Osteoblast (primary cell): ENCODE data around the gene CARD9. TPM values are rescaled to one million over a fixed set of nuclear protein-coding genes. Genes with fewer than 3 reads are reported as not detected.

Experiments
- DNase-seq: peaks from one replicate; pipeline ENCODE4 v3.0.0; 2011; ENCODE audit warnings: low spot score, mixed read lengths; ENCODE audit not compliant: insufficient read length; ENCODE audit errors: missing footprints
- H2AFZ ChIP-seq: 2 replicates; pipeline ENCODE4 v1.6.0; 2011; ENCODE audit warnings: mild to moderate bottlenecking, low read length
- H3K27ac ChIP-seq: 2 replicates; pipeline ENCODE4 v1.5.1; 2011; ENCODE audit warnings: mild to moderate bottlenecking, low read depth, low read length, moderate library complexity
- H3K27me3 ChIP-seq: 2 replicates; pipeline ENCODE4 v1.6.0; 2012; ENCODE audit warnings: mild to moderate bottlenecking, control low read depth, inconsistent platforms, low read length, moderate library complexity; ENCODE audit not compliant: insufficient read depth
- H3K36me3 ChIP-seq: 2 replicates; pipeline ENCODE4 v1.5.1; 2011; ENCODE audit warnings: mild to moderate bottlenecking, low read length, control low read depth, moderate library complexity; ENCODE audit not compliant: insufficient read depth
- H3K4me1 ChIP-seq: 2 replicates; pipeline ENCODE4 v1.5.1; 2011; ENCODE audit warnings: mild to moderate bottlenecking, low read length, control low read depth, moderate library complexity; ENCODE audit not compliant: insufficient read depth
- H3K4me2 ChIP-seq: 2 replicates; pipeline ENCODE4 v1.6.0; 2011; ENCODE audit warnings: mild to moderate bottlenecking, low read length; ENCODE audit not compliant: insufficient read depth
- H3K4me3 ChIP-seq: fragments of 200-600 bp; sonication (generic); 3 replicates; pipeline ENCODE4 v1.5.1; 2012; ENCODE audit warnings: mild to moderate bottlenecking, low read length, inconsistent platforms; ENCODE audit not compliant: insufficient read depth
- H3K79me2 ChIP-seq: 2 replicates; pipeline ENCODE4 v1.6.0; 2012; ENCODE audit warnings: mild to moderate bottlenecking, low read length, control low read depth, inconsistent platforms; ENCODE audit not compliant: insufficient read depth
- H3K9me3 ChIP-seq: 2 replicates; pipeline ENCODE4 v1.5.1; 2011; ENCODE audit warnings: low read depth, low read length, control low read depth
- H4K20me1 ChIP-seq: 2 replicates; pipeline ENCODE4 v1.6.0; 2012; ENCODE audit warnings: mild to moderate bottlenecking, low read length, control low read depth; ENCODE audit not compliant: insufficient read depth
- total RNA-seq: library from RNA; depleted of rRNA; stranded (reverse); fragments of >200 nt; gene quantifications from 2 replicates; pipeline ENCODE4 v1.2.3, GENCODE V29; 2012
- TF ChIP-seq, protein P1 (sequence below): IDR thresholded peaks from 2 replicates; pipeline ENCODE4 v1.5.1; 2011; ENCODE audit warnings: mild to moderate bottlenecking, low read depth, low read length, moderate library complexity; ENCODE audit errors: extremely low read depth

Gene CARD9
- total RNA-seq, 1 donor = 5.1 TPM

DNA sequence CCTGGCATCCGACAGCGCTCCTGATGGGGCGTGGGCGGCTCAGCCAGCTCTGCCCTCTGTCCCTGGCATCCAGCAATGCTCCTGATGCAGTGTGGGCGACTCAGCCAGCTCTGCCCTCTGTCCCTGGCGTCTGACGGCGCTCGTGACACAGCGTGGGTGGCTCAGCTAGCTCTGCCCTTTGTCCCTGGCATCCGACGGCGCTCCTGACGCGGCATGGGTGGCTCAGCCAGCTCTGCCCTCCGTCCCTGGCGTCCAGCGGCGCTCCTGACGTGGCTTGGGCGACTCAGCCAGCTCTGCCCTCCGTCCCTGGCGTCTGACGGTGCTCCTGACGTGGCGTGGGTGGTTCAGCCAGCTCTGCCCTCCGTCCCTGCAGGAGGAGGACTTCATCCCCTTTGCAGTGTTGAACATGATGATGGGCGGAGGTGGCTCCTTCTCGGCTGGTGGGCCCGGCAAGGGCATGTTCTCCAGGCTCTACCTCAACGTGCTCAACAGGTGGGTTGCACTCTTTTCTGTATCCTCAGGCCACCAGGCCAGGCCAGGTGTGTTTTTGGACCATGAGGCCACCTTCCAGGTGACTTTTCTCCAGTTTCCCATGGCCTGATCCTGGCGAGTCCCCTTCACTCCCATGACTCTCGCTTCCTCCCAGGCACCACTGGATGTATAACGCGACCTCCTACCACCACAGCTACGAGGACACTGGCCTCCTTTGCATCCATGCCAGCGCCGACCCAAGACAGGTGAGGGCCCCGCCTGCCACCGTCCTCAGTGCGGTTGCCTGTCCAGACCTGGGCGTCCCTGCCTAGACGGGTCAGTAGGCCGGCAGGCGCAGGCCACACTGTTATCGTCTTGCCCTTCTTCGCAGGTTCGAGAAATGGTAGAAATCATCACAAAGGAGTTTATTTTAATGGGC, 45.0 kb upstream of the CARD9 start:
- no peaks in the 10 kb centered on the region for H3K27me3 ChIP-seq
- DNase-seq = no peak
- H3K9me3 ChIP-seq = no peaks in the 10 kb centered on the region
- H3K36me3 ChIP-seq = peaks cover 95% of the 10 kb centered on the region
- no peak overlapping the region for H3K27ac ChIP-seq
- TF ChIP-seq, protein P1, sequence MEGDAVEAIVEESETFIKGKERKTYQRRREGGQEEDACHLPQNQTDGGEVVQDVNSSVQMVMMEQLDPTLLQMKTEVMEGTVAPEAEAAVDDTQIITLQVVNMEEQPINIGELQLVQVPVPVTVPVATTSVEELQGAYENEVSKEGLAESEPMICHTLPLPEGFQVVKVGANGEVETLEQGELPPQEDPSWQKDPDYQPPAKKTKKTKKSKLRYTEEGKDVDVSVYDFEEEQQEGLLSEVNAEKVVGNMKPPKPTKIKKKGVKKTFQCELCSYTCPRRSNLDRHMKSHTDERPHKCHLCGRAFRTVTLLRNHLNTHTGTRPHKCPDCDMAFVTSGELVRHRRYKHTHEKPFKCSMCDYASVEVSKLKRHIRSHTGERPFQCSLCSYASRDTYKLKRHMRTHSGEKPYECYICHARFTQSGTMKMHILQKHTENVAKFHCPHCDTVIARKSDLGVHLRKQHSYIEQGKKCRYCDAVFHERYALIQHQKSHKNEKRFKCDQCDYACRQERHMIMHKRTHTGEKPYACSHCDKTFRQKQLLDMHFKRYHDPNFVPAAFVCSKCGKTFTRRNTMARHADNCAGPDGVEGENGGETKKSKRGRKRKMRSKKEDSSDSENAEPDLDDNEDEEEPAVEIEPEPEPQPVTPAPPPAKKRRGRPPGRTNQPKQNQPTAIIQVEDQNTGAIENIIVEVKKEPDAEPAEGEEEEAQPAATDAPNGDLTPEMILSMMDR = no peak
- no peak overlapping the region for H3K4me2 ChIP-seq
- no peak overlapping the region for H3K4me3 ChIP-seq
- H3K4me1 ChIP-seq = no peaks in the 10 kb centered on the region
- peaks cover 31% of the 10 kb centered on the region for H3K79me2 ChIP-seq
- no peak overlapping the region for H2AFZ ChIP-seq
- peaks cover 21% of the 10 kb centered on the region for H4K20me1 ChIP-seq

DNA sequence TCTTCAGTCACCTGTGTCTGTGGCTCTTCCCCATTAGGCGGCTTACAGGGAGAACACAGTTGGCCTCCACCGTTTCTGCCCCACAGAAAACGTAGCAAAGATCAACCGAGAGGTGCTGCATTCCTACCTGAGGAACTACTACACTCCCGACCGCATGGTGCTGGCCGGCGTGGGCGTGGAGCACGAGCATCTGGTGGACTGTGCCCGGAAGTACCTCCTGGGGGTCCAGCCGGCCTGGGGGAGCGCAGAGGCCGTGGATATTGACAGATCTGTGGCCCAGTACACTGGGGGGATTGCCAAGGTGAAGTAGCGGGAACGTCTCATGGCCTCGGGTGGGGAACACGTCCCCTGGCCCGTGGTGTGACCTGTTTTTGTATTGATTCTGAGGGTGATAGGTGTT, 43.4 kb upstream of the CARD9 start:
- H3K79me2 ChIP-seq = peaks cover 45% of the 10 kb centered on the region

DNA sequence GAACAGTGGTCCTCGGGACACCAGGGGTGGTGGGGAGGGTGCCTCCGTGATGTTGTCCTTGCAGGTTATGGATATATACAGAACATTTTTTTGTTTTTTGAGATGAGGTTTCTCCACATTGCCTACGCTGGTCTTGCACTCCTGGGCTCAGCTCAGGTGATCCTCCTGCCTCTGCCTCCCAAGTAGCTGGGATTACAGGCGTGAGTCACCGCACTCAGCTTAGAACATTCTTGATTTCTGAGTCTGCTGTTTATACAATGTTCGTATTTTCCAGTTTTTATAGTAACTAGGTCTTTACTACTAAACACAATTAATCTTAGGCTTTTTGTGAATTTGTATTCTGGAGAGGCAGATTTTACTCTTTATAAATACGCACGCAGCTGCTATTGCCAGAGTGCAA, 43.0 kb upstream of the CARD9 start:
- Histone ChIP-seq H3K27me3 (no peaks in the 10 kb centered on the region), H3K4me2 (no peak overlapping the region), H3K36me3 (peaks cover 86% of the 10 kb centered on the region), H3K79me2 (peaks cover 50% of the 10 kb centered on the region), H3K27ac (no peak overlapping the region), H4K20me1 (peaks cover 39% of the 10 kb centered on the region), H3K4me1 (peaks cover 7% of the 10 kb centered on the region), H3K9me3 (no peaks in the 10 kb centered on the region), H2AFZ (no peak overlapping the region), H3K4me3 (no peak overlapping the region)
- DNase-seq = no peak
- TF ChIP-seq, protein P1 = no peak

More for the DNA sequence above, 43.4 kb upstream of the CARD9 start:
- H2AFZ ChIP-seq = no peak overlapping the region
- no peaks in the 10 kb centered on the region for H3K27me3 ChIP-seq
- no peak overlapping the region for H3K4me3 ChIP-seq
- peaks cover 89% of the 10 kb centered on the region for H3K36me3 ChIP-seq
- H3K4me1 ChIP-seq = peaks cover 2% of the 10 kb centered on the region
- no peak for DNase-seq
- H3K4me2 ChIP-seq = no peak overlapping the region
- H3K9me3 ChIP-seq = no peaks in the 10 kb centered on the region
- H3K27ac ChIP-seq = no peak overlapping the region
- peaks cover 34% of the 10 kb centered on the region for H4K20me1 ChIP-seq
- TF ChIP-seq, protein P1 = no peak

DNA sequence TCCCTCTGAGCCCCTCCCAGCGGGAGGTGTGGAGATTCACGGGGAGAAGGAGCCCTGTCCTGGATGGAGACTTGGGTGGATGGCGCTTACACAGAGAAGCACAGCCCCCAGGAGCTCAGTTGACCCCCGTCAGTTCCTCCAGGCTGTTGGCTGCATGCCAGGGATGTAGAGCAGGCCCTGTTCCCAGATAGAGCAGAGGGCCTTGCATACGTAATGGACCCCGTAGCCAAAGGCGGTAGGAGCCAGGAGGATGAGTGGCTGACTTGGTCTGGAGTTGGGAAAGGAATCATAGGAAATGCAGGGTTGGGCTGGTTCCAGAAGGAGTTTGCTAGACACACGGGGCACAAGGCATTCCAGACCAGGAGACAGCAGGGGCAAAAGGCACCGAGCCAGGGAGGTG, 39.5 kb upstream of the CARD9 start:
- peaks cover 20% of the 10 kb centered on the region for H3K4me1 ChIP-seq
- DNase-seq = no peak
- H3K9me3 ChIP-seq = no peaks in the 10 kb centered on the region
- H3K27ac ChIP-seq = no peak overlapping the region
- no peak overlapping the region for H3K4me2 ChIP-seq
- TF ChIP-seq, protein P1 = no peak
- H3K36me3 ChIP-seq = peaks cover 56% of the 10 kb centered on the region
- no peak overlapping the region for H3K4me3 ChIP-seq
- H2AFZ ChIP-seq = no peak overlapping the region
- H3K27me3 ChIP-seq = no peaks in the 10 kb centered on the region
- peaks cover 43% of the 10 kb centered on the region for H4K20me1 ChIP-seq
- H3K79me2 ChIP-seq = peaks cover 78% of the 10 kb centered on the region
